Activated gamma-delta T cell treated with anti-CD3 and anti-CD28 coated beads, Interleukin-2, amount 50 U/mL, for 16 hours (primary cell): ENCODE measurements around the gene HDAC4.

Experiments used
- DNase-seq: peaks from one replicate; pipeline ENCODE4 v3.0.0-alpha.2; 2020; ENCODE audit warnings: low read depth

HDAC4 gene

DNA sequence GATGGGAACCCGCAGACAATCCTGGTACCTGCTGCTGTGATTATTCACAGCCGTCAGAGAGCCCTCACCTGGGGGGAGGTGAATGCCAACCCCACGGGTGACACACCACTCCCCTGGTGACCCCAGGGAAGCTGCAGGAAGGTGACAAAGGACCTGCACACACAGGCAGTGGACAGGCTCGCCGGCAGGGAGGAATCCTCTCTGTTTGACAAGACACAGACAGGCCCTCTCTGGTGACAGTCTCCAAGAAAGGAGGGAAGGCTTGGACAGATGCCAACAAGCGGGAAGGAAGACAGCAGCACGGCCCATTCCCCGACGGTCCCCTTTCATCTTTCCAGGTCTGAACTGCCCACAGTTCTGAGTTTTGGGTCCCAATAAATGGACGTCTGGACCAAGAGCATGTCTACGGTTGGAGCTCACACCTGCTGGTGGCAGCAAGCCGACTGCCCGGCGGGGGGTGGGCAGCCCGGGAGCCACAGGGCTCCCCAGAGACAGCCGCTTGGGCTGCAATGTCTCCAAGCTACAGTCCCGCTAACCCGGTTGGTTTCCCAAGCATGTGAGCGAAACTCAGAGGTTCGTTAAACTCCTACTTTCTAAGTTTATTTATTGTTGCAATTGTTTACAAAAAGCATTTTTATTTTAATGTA is 31.8 kb downstream of the HDAC4 start:
- no peak for DNase-seq

DNA sequence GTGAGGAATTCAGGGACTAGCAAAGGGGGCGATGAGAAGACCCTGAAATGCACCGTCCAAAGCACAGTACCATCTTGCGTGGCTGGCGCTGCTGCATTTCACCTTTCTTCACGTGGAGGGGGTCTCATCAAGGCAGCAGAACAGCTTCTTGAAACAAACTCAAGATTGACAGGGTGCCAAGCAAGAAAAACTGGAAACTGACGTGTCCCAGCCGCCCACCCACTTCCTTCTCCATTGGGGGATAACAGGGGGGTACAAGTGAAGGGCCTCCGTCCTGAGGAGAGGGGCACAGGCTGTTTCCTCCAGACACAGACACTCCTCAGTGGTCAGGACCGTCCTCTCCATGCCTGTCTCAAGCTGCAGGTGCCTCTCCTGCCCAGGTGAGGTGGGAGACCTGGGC is 32.5 kb downstream of the HDAC4 start:
- no peak for DNase-seq

DNA sequence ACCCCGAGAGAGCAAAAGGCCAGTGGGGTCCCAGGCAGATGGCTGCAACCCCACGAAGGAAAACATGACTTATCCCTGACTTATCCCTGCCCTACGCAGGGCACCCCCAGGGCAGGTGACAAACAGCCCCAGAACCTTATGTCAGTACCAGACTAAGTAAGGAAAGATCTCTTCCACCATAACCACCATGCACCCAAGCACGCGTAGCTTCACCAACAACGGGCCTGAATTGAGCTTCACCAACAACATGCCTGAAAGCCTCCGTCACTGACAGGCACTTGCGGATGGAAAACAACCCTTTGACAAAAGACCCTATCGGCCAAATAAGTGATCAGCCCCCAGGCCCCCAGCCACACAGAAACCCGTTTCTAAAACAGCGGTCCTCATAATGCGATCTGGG is 34.1 kb downstream of the HDAC4 start:
- DNase-seq, result no peak

- DNase-seq, result no peak
Measured at GRCh38 chr2:239365782-239366435, 34.9 kb downstream of the HDAC4 start.

GRCh38 chr2:239365071-239365781 is 35.6 kb downstream of the HDAC4 start:
- DNase-seq, result no peak

GRCh38 chr2:239363946-239364637 is 36.7 kb downstream of the HDAC4 start:
- DNase-seq, result peak; percentile 15

GRCh38 chr2:239362507-239362906 is 38.3 kb downstream of the HDAC4 start:
- no peak for DNase-seq

DNA sequence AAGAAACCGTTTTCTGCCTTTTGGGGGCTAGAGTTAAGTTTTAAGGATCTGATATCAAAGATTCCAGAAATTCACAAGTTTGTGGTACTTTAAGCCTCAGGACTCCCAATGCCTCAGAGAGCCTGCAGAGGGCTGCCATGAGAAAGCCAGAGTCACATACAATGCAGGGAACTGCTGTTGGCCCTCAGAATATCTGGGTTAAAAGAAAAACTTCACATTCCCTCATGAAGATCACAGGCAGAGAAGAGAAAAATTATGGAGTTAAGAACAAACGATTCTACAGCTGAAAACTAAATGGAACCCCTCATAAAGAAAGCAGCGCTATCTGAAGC is 39.5 kb downstream of the HDAC4 start:
- DNase-seq, result no peak

GRCh38 chr2:239360421-239361310 is 40.2 kb downstream of the HDAC4 start:
- DNase-seq, result no peak

GRCh38 chr2:239360008-239360407 is 40.8 kb downstream of the HDAC4 start:
- no peak for DNase-seq

- DNase-seq, result no peak
Measured at GRCh38 chr2:239359196-239359912, 41.5 kb downstream of the HDAC4 start.

- DNase-seq, result no peak
Measured at GRCh38 chr2:239358062-239358754, 42.6 kb downstream of the HDAC4 start.

- DNase-seq, result no peak
Measured at GRCh38 chr2:239355724-239356123, 45.1 kb downstream of the HDAC4 start.

- no peak for DNase-seq
Measured at GRCh38 chr2:239355139-239355538, 45.7 kb downstream of the HDAC4 start.

DNA sequence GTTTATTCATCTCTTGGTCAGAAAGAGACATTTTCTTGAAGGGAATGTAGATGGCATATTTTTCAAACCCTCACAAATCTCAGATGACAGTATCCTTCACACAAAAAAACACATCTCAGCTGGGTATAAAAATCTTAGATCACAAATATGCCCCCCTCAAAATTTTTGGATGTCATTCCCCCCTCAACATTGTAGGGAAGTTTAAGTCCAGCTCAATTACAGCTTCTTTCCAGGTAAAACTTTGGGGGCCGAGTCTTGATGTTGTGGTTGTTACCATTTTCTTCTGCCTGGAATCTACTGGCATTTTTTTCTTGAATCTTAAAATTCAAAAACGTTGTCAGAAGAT is 46.1 kb downstream of the HDAC4 start:
- no peak for DNase-seq

DNA sequence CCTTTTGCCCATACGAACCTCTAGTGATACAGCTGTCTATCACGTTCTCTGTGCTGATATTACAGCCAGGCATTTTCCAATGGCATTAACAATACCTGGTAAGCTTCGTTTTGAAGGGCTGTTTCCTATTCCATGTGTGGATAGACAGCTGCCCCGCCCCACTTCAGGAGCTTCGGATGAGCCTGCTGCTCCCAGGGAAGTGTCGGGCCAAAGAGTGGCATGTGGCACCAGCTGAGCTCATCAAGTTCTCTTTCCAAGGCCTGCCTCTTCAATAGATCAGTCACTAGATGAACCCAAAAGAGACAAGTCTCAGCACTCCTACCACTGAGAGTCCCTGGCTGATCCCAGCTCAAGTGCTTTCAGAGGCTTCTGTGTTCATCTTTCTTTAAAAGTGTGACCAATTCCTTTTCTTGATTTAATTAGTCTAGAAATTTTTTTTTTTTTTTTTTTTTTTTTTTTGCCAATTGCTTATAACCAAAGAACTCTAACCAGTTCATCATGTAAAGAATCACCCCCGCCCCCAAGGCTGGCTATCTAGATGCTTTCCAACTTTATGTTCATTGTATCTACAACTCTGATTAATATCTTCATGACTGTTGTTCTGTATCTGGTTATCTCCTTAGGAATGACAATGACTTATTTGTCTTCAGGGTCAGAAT is 46.6 kb downstream of the HDAC4 start:
- DNase-seq, result no peak

DNA sequence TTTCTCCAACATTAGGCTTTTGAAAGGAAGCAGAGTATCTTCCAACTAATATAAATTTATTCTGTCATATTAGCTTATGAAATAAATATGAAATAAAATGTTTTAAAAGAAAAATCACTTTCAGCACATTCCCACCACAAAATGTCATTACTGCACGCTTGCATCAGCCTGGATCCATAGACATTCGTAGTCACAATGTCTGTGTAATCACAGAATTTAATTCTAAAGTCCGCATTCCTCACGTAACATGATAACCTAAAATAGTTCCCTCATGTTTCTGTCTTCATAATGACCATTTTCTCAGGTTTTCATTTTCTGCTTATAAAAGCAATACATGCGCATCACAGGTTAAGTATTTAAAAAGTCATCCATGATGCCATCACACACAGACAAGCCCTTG is 47.1 kb downstream of the HDAC4 start:
- DNase-seq, result no peak

GRCh38 chr2:239351687-239352086 is 49.1 kb downstream of the HDAC4 start:
- no peak for DNase-seq

GRCh38 chr2:239349453-239350135 is 51.2 kb downstream of the HDAC4 start:
- no peak for DNase-seq
